Measurements from ENCODE around the gene KCNS1.
"Not testable (repeated sequence)": the region's sequence is repeated elsewhere in the genome, so short reads cannot be mapped to it uniquely, and the experiment has no call there.

The KCNS1 gene, protein sequence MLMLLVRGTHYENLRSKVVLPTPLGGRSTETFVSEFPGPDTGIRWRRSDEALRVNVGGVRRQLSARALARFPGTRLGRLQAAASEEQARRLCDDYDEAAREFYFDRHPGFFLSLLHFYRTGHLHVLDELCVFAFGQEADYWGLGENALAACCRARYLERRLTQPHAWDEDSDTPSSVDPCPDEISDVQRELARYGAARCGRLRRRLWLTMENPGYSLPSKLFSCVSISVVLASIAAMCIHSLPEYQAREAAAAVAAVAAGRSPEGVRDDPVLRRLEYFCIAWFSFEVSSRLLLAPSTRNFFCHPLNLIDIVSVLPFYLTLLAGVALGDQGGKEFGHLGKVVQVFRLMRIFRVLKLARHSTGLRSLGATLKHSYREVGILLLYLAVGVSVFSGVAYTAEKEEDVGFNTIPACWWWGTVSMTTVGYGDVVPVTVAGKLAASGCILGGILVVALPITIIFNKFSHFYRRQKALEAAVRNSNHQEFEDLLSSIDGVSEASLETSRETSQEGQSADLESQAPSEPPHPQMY

GRCh38 chr20:45100563-45101245 lies at the start of gene KCNS1:
KCNS1 (minus strand) TSS chr20:45101127; CDS start chr20:45099236, 1,891 bp downstream.
- Histone ChIP-seq H3K4me3 (ENCODE audit: low read depth in 1 of 2, low read length in 2 of 2) (peak within 1 kb of the TSS in 1 of 2 donors; percentile 16), H3K9me3 (ENCODE audit: control insufficient read depth in 1 of 2, low read length in 2 of 2) (no peaks in the 10 kb centered on the region), H3K4me1 (ENCODE audit: control insufficient read depth in 1 of 2, insufficient read depth in 2 of 2, low read length in 2 of 2) (no peaks in the 10 kb centered on the region), H3K36me3 (ENCODE audit: control insufficient read depth in 1 of 2, insufficient read depth in 2 of 2, low read length in 2 of 2) (no peaks in the 10 kb centered on the region), H3K9ac (ENCODE audit: low read depth in 1 of 2, low read length in 2 of 2) (peak within 1 kb of the TSS in 1 of 2 donors; percentile 4), H3K27me3 (ENCODE audit: control insufficient read depth in 1 of 2, insufficient read depth in 2 of 2, low read length in 2 of 2) (peaks cover 32 to 49% of the 10 kb centered on the region in 2 donors), H3K27ac (ENCODE audit: low read depth, low read length) (no peak within 1 kb of the TSS)

GRCh38 chr20:45149062-45149461 lies 48.1 kb upstream of the KCNS1 start:
- Histone ChIP-seq H3K36me3 (ENCODE audit: control insufficient read depth in 1 of 2, insufficient read depth in 2 of 2, low read length in 2 of 2) (no peaks in the 10 kb centered on the region), H3K27ac (ENCODE audit: low read depth, low read length) (no peak overlapping the region), H3K4me3 (ENCODE audit: low read depth in 1 of 2, low read length in 2 of 2) (no peak overlapping the region), H3K4me1 (ENCODE audit: control insufficient read depth in 1 of 2, insufficient read depth in 2 of 2, low read length in 2 of 2) (no peaks in the 10 kb centered on the region), H3K9ac (ENCODE audit: low read depth in 1 of 2, low read length in 2 of 2) (no peak overlapping the region), H3K27me3 (ENCODE audit: control insufficient read depth in 1 of 2, insufficient read depth in 2 of 2, low read length in 2 of 2) (peaks cover 17 to 23% of the 10 kb centered on the region in 2 donors), H3K9me3 (ENCODE audit: control insufficient read depth in 1 of 2, low read length in 2 of 2) (no peaks in the 10 kb centered on the region)

DNA sequence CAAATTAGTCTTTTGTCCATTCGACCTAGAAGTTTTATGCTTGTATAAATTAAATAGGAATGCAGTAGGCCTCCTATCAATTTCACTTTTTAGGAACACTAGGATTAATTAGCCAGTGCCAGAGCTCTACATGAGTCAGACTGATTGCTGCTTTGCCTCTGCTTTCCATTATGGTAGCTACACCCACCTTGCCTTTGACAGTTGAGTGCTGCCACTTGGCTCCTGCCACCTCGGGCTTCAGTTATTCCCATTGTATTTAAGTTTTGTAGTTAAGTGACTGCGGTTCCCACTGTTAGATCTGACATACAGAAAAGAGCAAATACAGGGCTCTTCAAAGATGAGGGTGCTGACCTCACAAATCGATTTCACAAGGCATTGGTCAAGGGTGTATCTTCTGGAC lies 39.9 kb upstream of the KCNS1 start:
- Histone ChIP-seq H3K27me3 (ENCODE audit: control insufficient read depth in 1 of 2, insufficient read depth in 2 of 2, low read length in 2 of 2) (peaks cover 8 to 14% of the 10 kb centered on the region in 2 donors), H3K4me3 (ENCODE audit: low read depth in 1 of 2, low read length in 2 of 2) (no peak overlapping the region), H3K36me3 (ENCODE audit: control insufficient read depth in 1 of 2, insufficient read depth in 2 of 2, low read length in 2 of 2) (no peaks in the 10 kb centered on the region), H3K27ac (ENCODE audit: low read depth, low read length) (no peak overlapping the region), H3K9me3 (ENCODE audit: control insufficient read depth in 1 of 2, low read length in 2 of 2) (no peaks in the 10 kb centered on the region), H3K4me1 (ENCODE audit: control insufficient read depth in 1 of 2, insufficient read depth in 2 of 2, low read length in 2 of 2) (peaks cover 9 to 11% of the 10 kb centered on the region in 2 donors), H3K9ac (ENCODE audit: low read depth in 1 of 2, low read length in 2 of 2) (no peak overlapping the region)

DNA sequence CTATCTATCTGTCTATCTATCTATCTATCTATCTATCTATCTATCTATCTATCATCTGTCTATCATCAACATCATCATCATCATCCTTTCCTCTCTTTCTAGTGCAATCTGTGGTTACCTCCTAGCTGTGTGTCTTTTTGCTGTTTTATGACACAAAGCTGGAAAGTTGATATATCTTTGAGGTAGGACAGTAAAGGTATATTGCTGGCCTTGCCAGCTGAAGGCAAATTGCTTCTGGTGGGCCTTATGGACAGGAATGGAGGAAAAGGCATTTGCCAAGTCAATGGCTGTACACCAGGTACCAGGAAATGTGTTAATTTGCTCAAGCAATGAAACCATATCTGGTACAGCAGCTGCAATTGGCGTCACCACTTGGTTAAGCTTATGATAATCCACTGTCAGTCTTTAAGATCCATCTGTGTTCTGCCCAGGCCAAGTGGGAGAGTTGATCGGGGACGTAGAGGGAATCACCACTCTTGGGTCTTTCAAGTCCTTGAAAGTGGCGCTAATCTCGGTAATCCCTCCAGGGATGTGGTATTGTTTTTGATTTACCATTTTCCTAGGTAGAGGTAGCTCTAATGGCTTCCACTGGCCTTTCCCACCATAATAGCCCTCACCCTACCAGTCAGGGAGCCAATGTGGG lies 38.9 kb upstream of the KCNS1 start:
- H3K36me3 ChIP-seq (ENCODE audit: control insufficient read depth in 1 of 2, insufficient read depth in 2 of 2, low read length in 2 of 2); H3K4me3 ChIP-seq (ENCODE audit: low read depth in 1 of 2, low read length in 2 of 2); H3K27ac ChIP-seq (ENCODE audit: low read depth, low read length); H3K27me3 ChIP-seq (ENCODE audit: control insufficient read depth in 1 of 2, insufficient read depth in 2 of 2, low read length in 2 of 2); H3K9me3 ChIP-seq (ENCODE audit: control insufficient read depth in 1 of 2, low read length in 2 of 2); H3K9ac ChIP-seq (ENCODE audit: low read depth in 1 of 2, low read length in 2 of 2): not testable (repeated sequence)
- H3K4me1 ChIP-seq (ENCODE audit: control insufficient read depth in 1 of 2, insufficient read depth in 2 of 2, low read length in 2 of 2): peaks cover 9 to 11% of the 10 kb centered on the region in 2 donors

GRCh38 chr20:45138561-45139300 lies 37.8 kb upstream of the KCNS1 start:
- Histone ChIP-seq H3K27me3 (ENCODE audit: control insufficient read depth in 1 of 2, insufficient read depth in 2 of 2, low read length in 2 of 2) (peaks cover 0 to 4% of the 10 kb centered on the region in 2 donors), H3K9ac (ENCODE audit: low read depth in 1 of 2, low read length in 2 of 2) (no peak overlapping the region), H3K27ac (ENCODE audit: low read depth, low read length) (no peak overlapping the region), H3K36me3 (ENCODE audit: control insufficient read depth in 1 of 2, insufficient read depth in 2 of 2, low read length in 2 of 2) (no peaks in the 10 kb centered on the region), H3K4me3 (ENCODE audit: low read depth in 1 of 2, low read length in 2 of 2) (peak overlapping the region in 1 of 2 donors; percentile 45), H3K4me1 (ENCODE audit: control insufficient read depth in 1 of 2, insufficient read depth in 2 of 2, low read length in 2 of 2) (peaks cover 9 to 11% of the 10 kb centered on the region in 2 donors), H3K9me3 (ENCODE audit: control insufficient read depth in 1 of 2, low read length in 2 of 2) (no peaks in the 10 kb centered on the region)

DNA sequence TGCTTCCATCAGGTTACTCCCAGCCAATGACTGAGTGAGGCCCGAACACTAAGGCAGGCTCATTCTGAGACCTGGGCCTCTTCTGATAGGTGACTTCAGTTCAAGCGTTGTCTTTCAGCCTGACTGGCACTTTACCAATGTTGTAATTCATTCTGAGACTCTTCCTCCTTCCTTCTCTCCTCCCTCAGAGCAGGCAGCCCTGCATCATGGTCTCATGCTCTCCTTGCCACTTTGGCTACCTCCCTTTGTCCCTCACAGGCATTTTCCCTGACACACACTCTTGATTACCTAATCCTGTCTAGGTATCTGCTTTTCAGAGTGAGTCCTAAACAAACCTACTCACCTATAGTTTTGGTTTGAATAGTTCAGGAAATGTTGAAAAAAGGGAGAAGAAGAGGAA lies 36.0 kb upstream of the KCNS1 start:
- H3K4me3 ChIP-seq (ENCODE audit: low read depth in 1 of 2, low read length in 2 of 2): no peak overlapping the region
- no peak overlapping the region for H3K27ac ChIP-seq (ENCODE audit: low read depth, low read length)
- H3K36me3 ChIP-seq (ENCODE audit: control insufficient read depth in 1 of 2, insufficient read depth in 2 of 2, low read length in 2 of 2): no peaks in the 10 kb centered on the region
- no peaks in the 10 kb centered on the region for H3K9me3 ChIP-seq (ENCODE audit: control insufficient read depth in 1 of 2, low read length in 2 of 2)
- H3K4me1 ChIP-seq (ENCODE audit: control insufficient read depth in 1 of 2, insufficient read depth in 2 of 2, low read length in 2 of 2): peaks cover 9 to 11% of the 10 kb centered on the region in 2 donors
- peaks cover 0 to 4% of the 10 kb centered on the region in 2 donors for H3K27me3 ChIP-seq (ENCODE audit: control insufficient read depth in 1 of 2, insufficient read depth in 2 of 2, low read length in 2 of 2)
- H3K9ac ChIP-seq (ENCODE audit: low read depth in 1 of 2, low read length in 2 of 2): no peak overlapping the region

DNA sequence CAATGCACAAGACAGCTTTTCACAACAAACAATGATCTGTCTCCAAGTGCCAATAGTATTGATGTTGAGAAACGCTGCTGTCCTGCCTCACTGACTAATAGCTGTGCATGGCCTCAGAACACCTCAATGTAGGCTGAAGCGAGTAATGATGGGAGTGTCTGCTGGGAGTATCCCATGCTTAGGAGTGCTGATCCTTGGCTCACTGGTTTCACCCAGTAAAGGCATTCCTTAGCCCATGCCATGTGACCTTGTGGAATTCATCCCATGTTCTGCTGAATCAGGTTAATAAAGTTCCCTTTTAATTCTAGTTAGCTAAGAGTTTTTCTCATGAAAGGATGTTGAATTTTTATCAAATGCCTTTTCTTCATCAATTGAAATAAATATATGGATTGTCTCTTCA lies 27.2 kb upstream of the KCNS1 start:
- Histone ChIP-seq H3K36me3 (ENCODE audit: control insufficient read depth in 1 of 2, insufficient read depth in 2 of 2, low read length in 2 of 2) (no peaks in the 10 kb centered on the region), H3K27me3 (ENCODE audit: control insufficient read depth in 1 of 2, insufficient read depth in 2 of 2, low read length in 2 of 2) (peaks cover 5 to 7% of the 10 kb centered on the region in 2 donors), H3K27ac (ENCODE audit: low read depth, low read length) (no peak overlapping the region), H3K9ac (ENCODE audit: low read depth in 1 of 2, low read length in 2 of 2) (no peak overlapping the region), H3K4me1 (ENCODE audit: control insufficient read depth in 1 of 2, insufficient read depth in 2 of 2, low read length in 2 of 2) (no peaks in the 10 kb centered on the region), H3K4me3 (ENCODE audit: low read depth in 1 of 2, low read length in 2 of 2) (no peak overlapping the region), H3K9me3 (ENCODE audit: control insufficient read depth in 1 of 2, low read length in 2 of 2) (no peaks in the 10 kb centered on the region)

GRCh38 chr20:45124365-45124764 lies 23.4 kb upstream of the KCNS1 start, which contains the start of gene WFDC12:
WFDC12 (minus strand) TSS chr20:45124465; CDS start chr20:45124447, 18 bp downstream.
- Histone ChIP-seq H3K27ac (ENCODE audit: low read depth, low read length) (no peak within 1 kb of the TSS), H3K9me3 (ENCODE audit: control insufficient read depth in 1 of 2, low read length in 2 of 2) (no peaks in the 10 kb centered on the region), H3K27me3 (ENCODE audit: control insufficient read depth in 1 of 2, insufficient read depth in 2 of 2, low read length in 2 of 2) (peaks cover 5 to 7% of the 10 kb centered on the region in 2 donors), H3K4me1 (ENCODE audit: control insufficient read depth in 1 of 2, insufficient read depth in 2 of 2, low read length in 2 of 2) (no peaks in the 10 kb centered on the region), H3K4me3 (ENCODE audit: low read depth in 1 of 2, low read length in 2 of 2) (no peak within 1 kb of the TSS), H3K9ac (ENCODE audit: low read depth in 1 of 2, low read length in 2 of 2) (no peak within 1 kb of the TSS), H3K36me3 (ENCODE audit: control insufficient read depth in 1 of 2, insufficient read depth in 2 of 2, low read length in 2 of 2) (no peaks in the 10 kb centered on the region)

- Histone ChIP-seq H3K9me3 (ENCODE audit: control insufficient read depth in 1 of 2, low read length in 2 of 2) (no peaks in the 10 kb centered on the region), H3K9ac (ENCODE audit: low read depth in 1 of 2, low read length in 2 of 2) (no peak overlapping the region), H3K27ac (ENCODE audit: low read depth, low read length) (no peak overlapping the region), H3K4me1 (ENCODE audit: control insufficient read depth in 1 of 2, insufficient read depth in 2 of 2, low read length in 2 of 2) (no peaks in the 10 kb centered on the region), H3K4me3 (ENCODE audit: low read depth in 1 of 2, low read length in 2 of 2) (no peak overlapping the region), H3K27me3 (ENCODE audit: control insufficient read depth in 1 of 2, insufficient read depth in 2 of 2, low read length in 2 of 2) (peaks cover 3% of the 10 kb centered on the region in 2 donors), H3K36me3 (ENCODE audit: control insufficient read depth in 1 of 2, insufficient read depth in 2 of 2, low read length in 2 of 2) (no peaks in the 10 kb centered on the region)
Measured at GRCh38 chr20:45121388-45121787, 20.5 kb upstream of the KCNS1 start.
